ENCODE results near the gene FUT3. TPM values are rescaled to one million over a fixed set of nuclear protein-coding genes. Genes with fewer than 3 reads are reported as not detected.

Gene FUT3
- total and polyA plus RNA-seq, 4 donors: 1.5 to 31.4 (median 18.2) TPM

DNA sequence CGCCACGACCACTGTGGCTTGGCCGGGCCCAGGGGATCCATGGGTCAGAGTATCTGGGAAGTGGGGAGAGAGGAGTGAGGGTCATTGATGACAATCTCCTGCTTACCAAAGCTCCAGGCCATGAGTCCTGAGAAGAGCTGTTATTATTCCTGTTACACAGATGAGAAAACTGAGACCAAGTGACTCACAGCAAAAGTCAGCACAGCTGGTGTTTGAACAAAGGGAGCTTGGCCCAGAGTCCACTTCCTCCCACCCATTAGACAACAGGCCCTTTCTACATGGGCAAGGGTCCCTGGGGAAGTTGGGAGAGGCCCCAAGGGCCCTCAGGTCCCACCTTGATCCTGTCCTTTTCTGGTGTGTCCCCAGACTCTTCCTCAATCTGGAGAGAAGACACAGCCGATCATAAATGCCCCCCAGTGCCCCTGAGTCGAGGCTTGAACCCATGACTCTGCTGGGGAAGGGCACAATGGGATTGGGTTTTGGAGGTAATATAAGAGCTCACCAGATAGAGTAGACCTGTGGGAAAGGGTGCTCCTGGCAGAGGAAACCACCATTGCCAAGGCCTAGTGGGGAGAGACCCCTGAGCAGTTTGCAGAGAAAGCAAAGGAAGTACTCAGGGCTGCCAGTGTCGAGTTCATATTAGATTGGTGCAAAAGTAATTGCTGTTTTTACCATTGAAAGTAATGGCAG, 18.6 kb downstream of the FUT3 start:
- Histone ChIP-seq H3K4me1 (ENCODE audit: control insufficient read depth in 5 of 5, insufficient read depth in 5 of 5, low read length in 5 of 5) (peaks cover 0 to 16% (median 0%) of the 10 kb centered on the region in 5 donors), H3K9ac (ENCODE audit: insufficient read depth in 1 of 2, low read length in 2 of 2) (no peak overlapping the region), H3K9me3 (ENCODE audit: control insufficient read depth in 4 of 4, insufficient read depth in 3 of 4, low read length in 3 of 4) (no peaks in the 10 kb centered on the region), H3K36me3 (ENCODE audit: control insufficient read depth in 4 of 4, insufficient read depth in 4 of 4, low read length in 4 of 4) (no peaks in the 10 kb centered on the region), H3K27me3 (ENCODE audit: control insufficient read depth in 3 of 3, insufficient read depth in 3 of 3, low read length in 2 of 3) (peaks cover 0 to 4% (median 0%) of the 10 kb centered on the region in 3 donors), H3K4me3 (no peak overlapping the region), H3K27ac (ENCODE audit: low read depth in 1 of 2, low read length in 1 of 2) (no peak overlapping the region)
- TF ChIP-seq, protein P1, sequence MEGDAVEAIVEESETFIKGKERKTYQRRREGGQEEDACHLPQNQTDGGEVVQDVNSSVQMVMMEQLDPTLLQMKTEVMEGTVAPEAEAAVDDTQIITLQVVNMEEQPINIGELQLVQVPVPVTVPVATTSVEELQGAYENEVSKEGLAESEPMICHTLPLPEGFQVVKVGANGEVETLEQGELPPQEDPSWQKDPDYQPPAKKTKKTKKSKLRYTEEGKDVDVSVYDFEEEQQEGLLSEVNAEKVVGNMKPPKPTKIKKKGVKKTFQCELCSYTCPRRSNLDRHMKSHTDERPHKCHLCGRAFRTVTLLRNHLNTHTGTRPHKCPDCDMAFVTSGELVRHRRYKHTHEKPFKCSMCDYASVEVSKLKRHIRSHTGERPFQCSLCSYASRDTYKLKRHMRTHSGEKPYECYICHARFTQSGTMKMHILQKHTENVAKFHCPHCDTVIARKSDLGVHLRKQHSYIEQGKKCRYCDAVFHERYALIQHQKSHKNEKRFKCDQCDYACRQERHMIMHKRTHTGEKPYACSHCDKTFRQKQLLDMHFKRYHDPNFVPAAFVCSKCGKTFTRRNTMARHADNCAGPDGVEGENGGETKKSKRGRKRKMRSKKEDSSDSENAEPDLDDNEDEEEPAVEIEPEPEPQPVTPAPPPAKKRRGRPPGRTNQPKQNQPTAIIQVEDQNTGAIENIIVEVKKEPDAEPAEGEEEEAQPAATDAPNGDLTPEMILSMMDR (IDR thresholded peaks at IDR 0.05; ENCODE audit: control extremely low read depth, extremely low read depth): no peak
- no peak for ATAC-seq (ENCODE audit: insufficient read depth, low FRiP score)
- 87 to 89% methylated on average over 6 of the region's 6 CpGs for WGBS, 2 donors
- DNase-seq: no peak

DNA sequence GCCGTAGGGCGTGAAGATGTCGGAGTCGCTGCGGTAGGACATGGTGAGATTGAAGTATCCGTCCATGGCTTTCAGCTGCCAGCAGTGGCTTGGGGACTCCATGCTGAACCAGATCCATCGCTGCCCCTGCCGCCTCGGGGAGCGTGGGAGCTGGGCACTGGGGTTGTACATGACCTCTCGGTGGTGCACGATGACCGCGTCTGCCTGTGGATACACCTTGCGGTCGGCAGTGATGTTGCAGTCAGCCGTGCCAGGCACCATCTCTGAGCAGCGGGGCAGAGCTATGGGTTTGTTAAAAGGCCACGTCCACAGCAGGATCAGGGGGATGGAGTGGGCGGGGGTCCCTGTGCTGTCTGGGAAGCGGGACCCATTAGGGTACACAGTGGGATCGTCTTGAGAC, 19.2 kb downstream of the FUT3 start:
- Histone ChIP-seq H3K27ac (ENCODE audit: low read depth in 1 of 2, low read length in 1 of 2) (no peak overlapping the region), H3K4me3 (no peak overlapping the region), H3K9me3 (ENCODE audit: control insufficient read depth in 4 of 4, insufficient read depth in 3 of 4, low read length in 3 of 4) (no peaks in the 10 kb centered on the region), H3K4me1 (ENCODE audit: control insufficient read depth in 5 of 5, insufficient read depth in 5 of 5, low read length in 5 of 5) (peaks cover 0 to 16% (median 0%) of the 10 kb centered on the region in 5 donors), H3K9ac (ENCODE audit: insufficient read depth in 1 of 2, low read length in 2 of 2) (no peak overlapping the region), H3K36me3 (ENCODE audit: control insufficient read depth in 4 of 4, insufficient read depth in 4 of 4, low read length in 4 of 4) (no peaks in the 10 kb centered on the region), H3K27me3 (ENCODE audit: control insufficient read depth in 3 of 3, insufficient read depth in 3 of 3, low read length in 2 of 3) (peaks cover 0 to 4% (median 0%) of the 10 kb centered on the region in 3 donors)
- TF ChIP-seq, protein P1 (IDR thresholded peaks at IDR 0.05; ENCODE audit: control extremely low read depth, extremely low read depth): no peak
- DNase-seq: no peak
- no peak for ATAC-seq (ENCODE audit: insufficient read depth, low FRiP score)
- WGBS, 2 donors: 88 to 93% methylated on average over 22 of the region's 22 CpGs

DNA sequence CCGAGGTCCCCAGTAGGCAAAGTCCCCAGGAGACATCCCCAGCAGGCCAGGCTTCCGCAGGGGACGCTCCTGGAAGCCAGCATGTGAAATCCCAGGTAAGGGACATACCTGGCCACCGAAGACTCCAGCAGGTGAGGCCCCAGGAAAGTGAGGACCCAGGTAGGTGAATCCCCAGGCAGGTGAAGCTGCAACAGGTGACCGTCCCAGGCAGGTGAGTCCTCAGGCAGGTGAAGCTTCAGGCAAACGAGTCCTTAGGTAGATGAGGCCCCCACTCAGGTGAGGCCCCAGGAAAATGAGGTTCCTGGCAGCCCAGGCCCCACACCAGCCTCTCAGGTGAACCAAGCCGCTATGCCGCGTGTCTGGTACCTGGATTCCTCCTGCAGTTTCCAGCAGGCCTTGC, 20.1 kb downstream of the FUT3 start:
- no peak for ATAC-seq (ENCODE audit: insufficient read depth, low FRiP score)
- H3K9ac ChIP-seq (ENCODE audit: insufficient read depth in 1 of 2, low read length in 2 of 2): no peak overlapping the region
- no peak overlapping the region for H3K27ac ChIP-seq (ENCODE audit: low read depth in 1 of 2, low read length in 1 of 2)
- WGBS, 2 donors: 87 to 93% methylated on average over 9 of the region's 9 CpGs
- H3K36me3 ChIP-seq (ENCODE audit: control insufficient read depth in 4 of 4, insufficient read depth in 4 of 4, low read length in 4 of 4): no peaks in the 10 kb centered on the region
- H3K27me3 ChIP-seq (ENCODE audit: control insufficient read depth in 3 of 3, insufficient read depth in 3 of 3, low read length in 2 of 3): peaks cover 0 to 4% (median 0%) of the 10 kb centered on the region in 3 donors
- TF ChIP-seq, protein P1 (IDR thresholded peaks at IDR 0.05; ENCODE audit: control extremely low read depth, extremely low read depth): no peak
- H3K9me3 ChIP-seq (ENCODE audit: control insufficient read depth in 4 of 4, insufficient read depth in 3 of 4, low read length in 3 of 4): no peaks in the 10 kb centered on the region
- no peak for DNase-seq
- peaks cover 0 to 16% (median 0%) of the 10 kb centered on the region in 5 donors for H3K4me1 ChIP-seq (ENCODE audit: control insufficient read depth in 5 of 5, insufficient read depth in 5 of 5, low read length in 5 of 5)
- H3K4me3 ChIP-seq: no peak overlapping the region
